Subcutaneous abdominal adipose tissue (tissue), 5 donors: Measurements from ENCODE around the gene DNAJC22.

Experiments
- H3K27ac ChIP-seq: one replicate; pipeline ENCODE4 v1.7.0; 2013; ENCODE audit warnings: low read depth, mild to moderate bottlenecking, inconsistent platforms, low read length, moderate library complexity
- H3K27me3 ChIP-seq, 5 donors: one replicate each; pipeline ENCODE4 v1.7.0; 2013; ENCODE audit warnings: low read length in 5 of 5, inconsistent platforms in 1 of 5; ENCODE audit not compliant: control insufficient read depth in 5 of 5, insufficient read depth in 4 of 5
- H3K36me3 ChIP-seq, 5 donors: one replicate each; pipeline ENCODE4 v1.7.0; 2013; ENCODE audit warnings: low read length in 5 of 5; ENCODE audit not compliant: control insufficient read depth in 5 of 5, insufficient read depth in 5 of 5
- H3K4me1 ChIP-seq, 5 donors: one replicate each; pipeline ENCODE4 v1.7.0; 2013; ENCODE audit warnings: low read length in 5 of 5, mild to moderate bottlenecking in 3 of 5, moderate library complexity in 1 of 5; ENCODE audit not compliant: control insufficient read depth in 5 of 5, insufficient read depth in 5 of 5
- H3K4me3 ChIP-seq, 5 donors: one replicate each; pipeline ENCODE4 v1.7.0; 2013; ENCODE audit warnings: low read length in 5 of 5, low read depth in 1 of 5
- H3K9ac ChIP-seq, 5 donors: one replicate each; pipeline ENCODE4 v1.7.0; 2013; ENCODE audit warnings: low read length in 5 of 5, mild to moderate bottlenecking in 4 of 5, moderate library complexity in 3 of 5
- H3K9me3 ChIP-seq, 5 donors: one replicate each; pipeline ENCODE4 v1.7.0; 2013; ENCODE audit warnings: low read length in 5 of 5; ENCODE audit not compliant: control insufficient read depth in 5 of 5
- donor health status: healthy.
- donor health status: healthy.
- donor health status: healthy.
- donor health status: healthy.
- donor health status: healthy.

The DNAJC22 gene

DNA sequence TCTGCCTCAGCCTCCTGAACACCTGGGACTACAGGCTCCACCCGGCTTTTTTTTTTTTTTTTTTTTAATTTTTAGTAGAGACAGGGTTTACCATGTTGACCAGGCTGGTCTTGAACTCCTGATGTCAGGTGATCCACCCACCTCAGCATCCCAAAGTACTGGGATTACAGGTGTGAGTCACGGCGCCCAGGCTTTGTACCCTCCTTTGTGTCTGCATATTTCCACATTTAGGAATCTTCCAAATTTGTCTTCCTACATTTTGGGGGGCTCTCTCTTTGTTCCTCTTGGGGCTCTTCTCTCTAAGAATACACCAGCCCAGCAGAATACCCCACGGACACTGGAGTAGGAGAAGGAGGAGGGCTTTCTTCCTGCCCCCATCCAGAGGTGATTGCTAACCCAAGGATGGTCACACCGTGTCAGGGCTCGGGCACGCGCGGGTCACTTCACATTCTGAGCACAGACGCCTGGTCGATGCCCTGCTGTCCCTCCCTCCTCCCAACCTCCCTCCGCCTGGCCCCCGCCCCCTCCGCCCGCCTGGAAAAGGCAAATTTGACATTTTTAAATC is 2.1 kb upstream of the DNAJC22 start:
- no peak overlapping the region for H3K9ac ChIP-seq
- no peak overlapping the region for H3K27ac ChIP-seq
- peaks cover 2 to 51% (median 48%) of the 10 kb centered on the region in 5 donors for H3K4me1 ChIP-seq
- peaks cover 40 to 74% (median 55%) of the 10 kb centered on the region in 5 donors for H3K27me3 ChIP-seq
- no peaks in the 10 kb centered on the region for H3K9me3 ChIP-seq
- H3K36me3 ChIP-seq = no peaks in the 10 kb centered on the region
- H3K4me3 ChIP-seq = no peak overlapping the region

DNA sequence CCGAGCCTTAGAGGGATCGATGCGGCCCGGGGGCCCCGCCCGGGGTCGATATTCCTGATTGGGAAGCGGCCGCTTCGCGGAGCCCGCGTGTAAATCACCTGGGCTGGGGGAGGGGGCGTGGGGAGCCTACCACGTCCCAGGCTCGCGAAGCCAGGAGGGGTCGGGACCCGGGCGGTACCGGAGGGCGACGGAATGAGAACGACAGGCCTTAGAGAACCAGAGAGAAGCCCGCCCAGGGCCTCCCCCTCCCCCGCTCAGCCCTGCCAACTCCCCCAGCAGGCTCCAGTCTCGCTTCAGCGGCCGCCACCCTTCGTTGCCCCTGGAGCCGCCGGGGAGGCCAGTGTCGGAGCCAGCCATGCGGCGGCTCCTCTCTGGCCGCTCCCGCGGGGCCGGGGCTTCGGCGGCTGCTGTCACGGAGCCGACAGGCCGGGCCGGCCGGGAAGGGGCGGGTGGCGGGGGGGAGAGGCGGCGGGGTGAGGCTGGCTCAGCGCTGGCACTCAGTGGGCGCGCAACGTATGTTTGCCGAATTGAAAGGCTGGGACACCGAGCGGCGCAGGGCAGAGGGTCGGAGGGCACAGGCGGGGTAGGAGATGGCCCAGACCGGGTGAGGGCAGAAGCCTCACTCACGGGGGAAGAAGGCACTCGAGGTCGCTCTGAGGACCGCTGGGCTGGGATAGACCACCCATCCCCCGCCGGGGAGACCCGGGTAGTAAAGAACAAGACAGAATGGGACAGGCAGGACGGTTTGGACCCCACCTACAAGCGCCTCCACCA is 1.4 kb upstream of the DNAJC22 start:
- Histone ChIP-seq H3K27ac (no peak overlapping the region), H3K9ac (peak overlapping the region in 2 of 5 donors; percentile 1 to 48), H3K36me3 (no peaks in the 10 kb centered on the region), H3K27me3 (peaks cover 40 to 73% (median 55%) of the 10 kb centered on the region in 5 donors), H3K4me1 (peaks cover 2 to 51% (median 48%) of the 10 kb centered on the region in 5 donors), H3K9me3 (no peaks in the 10 kb centered on the region), H3K4me3 (peak overlapping the region in 4 of 5 donors; percentile 36 to 59 (median 46))

DNA sequence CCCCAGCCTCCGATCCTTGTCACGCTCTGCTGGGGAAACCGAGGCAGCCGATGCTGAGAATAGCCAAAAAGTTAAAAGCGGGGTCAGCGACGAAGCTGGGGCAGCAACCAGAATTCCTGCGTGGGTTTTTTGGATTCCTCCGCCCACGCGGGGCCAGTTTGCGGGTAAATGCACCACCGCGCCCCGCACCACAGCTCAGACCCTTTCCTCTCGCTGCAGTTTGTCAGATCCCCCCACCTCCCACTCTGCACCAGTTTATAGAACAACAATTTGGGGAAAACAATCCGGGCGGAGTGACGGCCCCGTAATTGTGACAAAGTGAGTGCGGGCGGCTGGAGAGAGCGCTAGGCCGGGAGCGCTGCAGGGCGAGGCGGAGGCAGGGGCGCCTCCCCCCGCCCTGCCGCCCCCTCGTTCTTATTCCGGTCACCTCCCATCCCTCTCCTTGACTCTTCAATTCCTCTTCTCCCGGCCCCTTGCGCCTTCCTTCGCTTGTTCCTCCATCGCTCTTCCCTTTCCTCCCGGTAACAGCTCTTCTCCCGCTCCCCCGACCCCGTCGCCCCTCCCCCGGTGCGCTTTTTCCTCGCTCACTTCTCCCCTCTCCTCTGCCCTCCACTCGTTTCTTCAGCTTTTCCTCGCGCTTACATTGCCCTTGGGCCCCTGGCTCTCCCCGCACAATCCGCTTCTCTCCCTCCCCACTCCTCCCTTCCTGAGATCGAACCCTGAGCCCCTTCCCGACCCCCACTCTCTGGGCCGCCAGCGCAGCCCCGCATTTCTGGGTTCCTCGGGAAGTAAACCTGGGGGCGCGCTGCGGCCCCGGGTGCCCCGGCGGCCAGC is 646 bp upstream of the DNAJC22 start:
- Histone ChIP-seq H3K4me1 (peaks cover 2 to 51% (median 48%) of the 10 kb centered on the region in 5 donors), H3K27ac (no peak overlapping the region), H3K36me3 (no peaks in the 10 kb centered on the region), H3K4me3 (peak overlapping the region in 4 of 5 donors; percentile 36 to 59 (median 46)), H3K27me3 (peaks cover 41 to 75% (median 56%) of the 10 kb centered on the region in 5 donors), H3K9me3 (no peaks in the 10 kb centered on the region), H3K9ac (peak overlapping the region in 2 of 5 donors; percentile 1 to 30)

DNA sequence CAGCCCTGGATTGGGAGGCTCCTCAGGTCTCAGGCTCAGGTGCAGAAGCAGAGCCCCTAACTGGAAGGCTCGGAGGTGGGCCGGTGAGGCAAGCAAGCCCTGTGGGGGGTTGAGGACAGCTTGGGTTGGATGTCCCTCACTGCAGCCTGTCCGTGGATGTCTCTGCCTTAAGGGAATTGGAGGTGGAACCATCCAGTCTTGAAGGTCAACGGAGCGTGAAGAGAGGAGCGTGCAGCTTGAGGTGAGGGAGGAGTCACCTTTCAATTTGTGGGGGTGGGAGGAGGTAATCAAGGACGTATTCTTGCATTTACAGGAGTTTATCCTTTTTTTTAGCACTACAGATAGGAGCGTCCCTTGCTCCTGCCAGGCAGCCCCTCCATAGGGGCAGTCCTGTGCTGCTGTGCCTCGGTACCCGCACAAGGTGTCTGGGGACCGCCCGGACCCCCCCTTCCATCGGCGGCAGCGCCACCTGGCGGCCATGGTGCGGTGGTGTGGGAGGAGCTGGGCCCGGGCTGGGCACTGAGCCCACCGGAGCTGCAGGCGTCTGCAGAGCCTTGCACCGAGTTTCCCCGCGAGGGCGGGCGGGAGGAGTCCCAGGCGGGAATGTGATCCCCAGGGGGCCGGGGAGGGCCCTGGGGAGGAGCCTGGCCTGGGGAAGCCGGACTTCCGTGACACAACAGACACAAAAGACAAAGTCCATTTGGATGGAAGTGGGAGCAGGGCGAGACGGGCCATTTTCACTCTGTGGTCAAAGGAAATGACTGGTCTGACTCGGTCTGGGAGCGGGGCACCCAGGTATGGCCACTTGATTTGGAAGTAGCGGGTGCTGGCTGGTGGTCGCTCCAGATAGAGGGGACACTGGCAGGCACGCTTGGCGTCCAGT is 864 bp downstream of the DNAJC22 start:
- Histone ChIP-seq H3K27me3 (peaks cover 46 to 68% (median 56%) of the 10 kb centered on the region in 5 donors), H3K9me3 (no peaks in the 10 kb centered on the region), H3K9ac (peak overlapping the region in 1 of 5 donors; percentile 67), H3K27ac (no peak overlapping the region), H3K36me3 (no peaks in the 10 kb centered on the region), H3K4me1 (peaks cover 2 to 43% (median 38%) of the 10 kb centered on the region in 5 donors), H3K4me3 (peak overlapping the region; percentile 33 to 62 (median 51))

DNA sequence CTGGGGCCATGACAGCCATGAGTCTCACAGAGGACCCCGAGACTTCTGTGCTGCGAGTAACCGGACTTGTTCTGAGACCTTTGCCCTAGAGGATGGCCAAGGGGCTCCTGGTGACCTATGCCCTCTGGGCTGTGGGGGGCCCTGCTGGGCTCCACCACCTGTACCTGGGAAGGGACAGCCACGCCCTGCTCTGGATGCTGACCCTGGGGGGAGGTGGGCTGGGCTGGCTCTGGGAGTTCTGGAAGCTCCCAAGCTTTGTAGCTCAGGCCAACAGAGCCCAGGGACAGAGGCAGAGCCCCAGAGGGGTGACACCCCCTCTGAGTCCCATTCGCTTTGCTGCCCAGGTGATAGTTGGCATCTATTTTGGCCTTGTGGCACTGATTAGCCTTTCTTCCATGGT is 2.1 kb downstream of the DNAJC22 start:
- Histone ChIP-seq H3K9me3 (no peaks in the 10 kb centered on the region), H3K36me3 (no peaks in the 10 kb centered on the region), H3K27me3 (peaks cover 38 to 65% (median 46%) of the 10 kb centered on the region in 5 donors), H3K4me3 (no peak overlapping the region), H3K27ac (no peak overlapping the region), H3K4me1 (peaks cover 0 to 33% (median 28%) of the 10 kb centered on the region in 5 donors), H3K9ac (no peak overlapping the region)

DNA sequence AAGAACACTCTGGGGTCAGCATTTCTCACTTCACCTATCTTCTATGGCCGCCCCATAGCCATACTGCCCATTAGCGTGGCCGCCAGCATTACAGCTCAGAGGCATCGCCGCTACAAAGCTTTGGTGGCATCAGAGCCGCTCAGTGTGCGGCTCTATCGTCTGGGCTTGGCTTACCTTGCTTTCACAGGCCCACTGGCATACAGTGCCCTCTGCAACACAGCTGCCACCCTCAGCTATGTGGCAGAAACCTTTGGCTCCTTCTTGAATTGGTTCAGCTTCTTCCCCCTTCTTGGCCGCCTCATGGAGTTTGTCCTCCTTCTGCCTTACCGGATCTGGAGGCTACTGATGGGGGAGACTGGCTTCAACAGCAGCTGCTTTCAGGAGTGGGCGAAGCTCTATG is 2.6 kb downstream of the DNAJC22 start:
- Histone ChIP-seq H3K4me3 (no peak overlapping the region), H3K36me3 (no peaks in the 10 kb centered on the region), H3K9ac (peak overlapping the region in 1 of 5 donors; percentile 11), H3K27ac (no peak overlapping the region), H3K4me1 (peaks cover 0 to 33% (median 28%) of the 10 kb centered on the region in 5 donors), H3K9me3 (no peaks in the 10 kb centered on the region), H3K27me3 (peaks cover 33 to 61% (median 42%) of the 10 kb centered on the region in 5 donors)

DNA sequence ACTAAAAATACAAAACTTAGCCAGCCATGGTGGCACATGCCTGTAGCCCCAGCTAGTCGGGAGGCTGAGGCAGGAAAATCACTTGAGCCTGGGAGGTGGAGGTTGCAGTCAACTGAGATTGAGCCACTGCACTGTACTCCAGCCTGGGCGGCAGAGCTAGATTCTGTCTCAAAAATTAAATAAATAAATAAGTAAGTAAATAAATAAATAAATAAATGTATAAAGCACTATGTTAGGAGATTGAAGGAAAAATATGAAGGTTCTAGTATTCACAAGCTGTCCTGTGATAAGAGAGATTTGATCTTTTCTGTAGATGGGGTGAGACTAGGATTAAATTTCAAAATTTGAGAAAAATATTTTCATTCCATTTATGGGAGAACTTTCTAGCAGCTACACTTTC is 5.7 kb downstream of the DNAJC22 start:
- Histone ChIP-seq H3K9me3 (no peaks in the 10 kb centered on the region), H3K27ac (no peak overlapping the region), H3K9ac (no peak overlapping the region), H3K36me3 (no peaks in the 10 kb centered on the region), H3K4me1 (peaks cover 0 to 9% (median 8%) of the 10 kb centered on the region in 5 donors), H3K27me3 (peaks cover 15 to 35% (median 27%) of the 10 kb centered on the region in 5 donors), H3K4me3 (no peak overlapping the region)

DNA sequence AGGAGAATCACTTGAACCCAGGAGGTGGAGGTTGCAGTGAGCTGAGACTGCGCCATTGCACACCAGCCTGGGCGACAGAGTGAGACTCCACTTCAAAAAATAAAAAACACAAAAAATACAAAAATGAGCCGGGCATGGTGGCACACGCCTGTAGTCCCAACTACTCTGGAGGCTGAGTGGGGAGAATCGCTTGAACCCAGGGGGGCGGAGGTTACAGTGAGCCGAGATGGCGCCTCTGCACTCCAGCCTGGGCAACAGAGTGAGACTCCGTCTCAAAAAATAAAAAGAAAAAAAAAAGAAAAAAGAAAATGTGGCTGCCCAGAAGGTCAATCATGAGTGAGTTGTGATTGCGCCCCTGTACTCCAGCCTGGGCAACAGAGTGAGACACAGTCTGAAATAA is 9.2 kb downstream of the DNAJC22 start:
- Histone ChIP-seq H3K4me3 (no peak overlapping the region), H3K4me1 (peaks cover 0 to 9% (median 4%) of the 10 kb centered on the region in 5 donors), H3K9ac (no peak overlapping the region), H3K27ac (no peak overlapping the region), H3K27me3 (peaks cover 0 to 12% (median 5%) of the 10 kb centered on the region in 5 donors), H3K9me3 (no peaks in the 10 kb centered on the region), H3K36me3 (no peaks in the 10 kb centered on the region)

DNA sequence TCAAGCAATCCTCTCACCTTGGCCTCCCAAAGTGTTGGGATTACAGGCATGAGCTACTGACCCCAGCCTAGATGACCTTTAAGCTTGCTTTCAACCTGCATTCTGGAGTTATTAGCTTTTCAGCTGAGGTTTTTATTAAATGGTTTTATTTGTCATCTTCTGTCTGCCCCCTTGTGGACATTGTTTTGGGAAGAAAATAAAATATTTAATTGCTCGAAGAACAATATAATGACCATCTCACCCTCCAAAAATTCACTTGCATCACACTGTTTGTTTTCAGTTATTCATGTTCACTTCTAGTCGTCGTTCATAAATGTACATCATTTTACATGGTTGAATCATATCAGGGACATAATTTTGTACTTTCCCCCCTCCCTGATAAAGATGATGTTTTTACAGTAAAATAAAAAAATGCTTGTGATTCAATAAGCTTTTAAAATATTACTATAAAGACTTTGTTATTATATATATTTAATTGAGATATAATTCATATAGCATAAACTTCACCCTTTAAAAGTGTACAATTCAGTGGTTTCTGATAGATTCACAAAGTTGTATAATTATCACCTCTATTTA is 10.5 kb downstream of the DNAJC22 start:
- H3K4me1 ChIP-seq = peaks cover 0 to 9% (median 4%) of the 10 kb centered on the region in 5 donors
- no peak overlapping the region for H3K27ac ChIP-seq
- H3K4me3 ChIP-seq = no peak overlapping the region
- H3K9me3 ChIP-seq = no peaks in the 10 kb centered on the region
- no peaks in the 10 kb centered on the region for H3K36me3 ChIP-seq
- peaks cover 0 to 7% (median 0%) of the 10 kb centered on the region in 5 donors for H3K27me3 ChIP-seq
- no peak overlapping the region for H3K9ac ChIP-seq
